ENCODE data around the gene DOCK10. TPM values are rescaled to one million over a fixed set of nuclear protein-coding genes. Genes with fewer than 3 reads are reported as not detected.

DOCK10 gene
- polyA plus RNA-seq, 1 experiment: 53.0 TPM

GRCh38 chr2:225008179-225008856 lies 34.0 kb downstream of the DOCK10 start:
- ChIA-PET CTCF (no interaction called here), POLR2A (interaction anchor here (0.6 kb wide), 1 partner anchor 9 kb away, joined by 3 read pairs; no protein-coding TSS in a partner anchor)
- H3K27ac ChIP-seq (ENCODE audit: low read depth, low read length): no peak overlapping the region

GRCh38 chr2:225006730-225007129 lies 35.5 kb downstream of the DOCK10 start:
- POLR2A ChIA-PET: no interaction called here
- CTCF ChIA-PET: no interaction called here
- TF ChIP-seq CTCF (IDR thresholded peaks at IDR 0.05; ENCODE audit: low read depth, low read length): no peak
- H3K9me3 ChIP-seq (ENCODE audit: control insufficient read depth, insufficient read depth, low read length): no peaks in the 10 kb centered on the region
- no peak overlapping the region for H3K4me3 ChIP-seq (ENCODE audit: low read depth, low read length)
- no peaks in the 10 kb centered on the region for H3K27me3 ChIP-seq (ENCODE audit: control insufficient read depth, insufficient read depth, low read length)
- no peak for DNase-seq (ENCODE audit: low read depth, low spot score)
- H3K27ac ChIP-seq (ENCODE audit: low read depth, low read length): no peak overlapping the region

More at GRCh38 chr2:225008179-225008856, 34.0 kb downstream of the DOCK10 start:
- Histone ChIP-seq H3K4me3 (ENCODE audit: low read depth, low read length) (no peak overlapping the region), H3K9me3 (ENCODE audit: control insufficient read depth, insufficient read depth, low read length) (no peaks in the 10 kb centered on the region), H3K27me3 (ENCODE audit: control insufficient read depth, insufficient read depth, low read length) (no peaks in the 10 kb centered on the region)
- DNase-seq (ENCODE audit: low read depth, low spot score): no peak
- no peak for TF ChIP-seq CTCF (IDR thresholded peaks at IDR 0.05; ENCODE audit: low read depth, low read length)

GRCh38 chr2:225004597-225004996 lies 37.7 kb downstream of the DOCK10 start:
- H3K27ac ChIP-seq (ENCODE audit: low read depth, low read length): no peak overlapping the region
- no peaks in the 10 kb centered on the region for H3K27me3 ChIP-seq (ENCODE audit: control insufficient read depth, insufficient read depth, low read length)
- ChIA-PET POLR2A (no interaction called here), CTCF (interaction anchor here (0.5 to 6.2 kb wide), 4 partner anchors 18 to 655 kb away, joined by 3 to 84 read pairs (median 7); no protein-coding TSS in a partner anchor)
- no peak for DNase-seq (ENCODE audit: low read depth, low spot score)
- H3K9me3 ChIP-seq (ENCODE audit: control insufficient read depth, insufficient read depth, low read length): no peaks in the 10 kb centered on the region
- no peak for TF ChIP-seq CTCF (IDR thresholded peaks at IDR 0.05; ENCODE audit: low read depth, low read length)
- no peak overlapping the region for H3K4me3 ChIP-seq (ENCODE audit: low read depth, low read length)

- no peak for TF ChIP-seq CTCF (IDR thresholded peaks at IDR 0.05; ENCODE audit: low read depth, low read length)
- H3K27ac ChIP-seq (ENCODE audit: low read depth, low read length): no peak overlapping the region
- POLR2A ChIA-PET: no interaction called here
- H3K9me3 ChIP-seq (ENCODE audit: control insufficient read depth, insufficient read depth, low read length): no peaks in the 10 kb centered on the region
- DNase-seq (ENCODE audit: low read depth, low spot score): no peak
- no peaks in the 10 kb centered on the region for H3K27me3 ChIP-seq (ENCODE audit: control insufficient read depth, insufficient read depth, low read length)
- CTCF ChIA-PET: interaction anchor here (0.8 to 6.2 kb wide), 25 partner anchors 10 to 658 kb away, joined by 3 to 84 read pairs (median 7); no protein-coding TSS in a partner anchor
- H3K4me3 ChIP-seq (ENCODE audit: low read depth, low read length): no peak overlapping the region
Observed at GRCh38 chr2:225002656-225003045, 39.6 kb downstream of the DOCK10 start.

GRCh38 chr2:225002039-225002655 lies 40.1 kb downstream of the DOCK10 start:
- H3K4me3 ChIP-seq (ENCODE audit: low read depth, low read length): no peak overlapping the region
- TF ChIP-seq CTCF (IDR thresholded peaks at IDR 0.05; ENCODE audit: low read depth, low read length): peak; percentile 81
- H3K27me3 ChIP-seq (ENCODE audit: control insufficient read depth, insufficient read depth, low read length): no peaks in the 10 kb centered on the region
- peak overlapping the region; percentile 22 for H3K27ac ChIP-seq (ENCODE audit: low read depth, low read length)
- DNase-seq (ENCODE audit: low read depth, low spot score): no peak
- POLR2A ChIA-PET: no interaction called here
- H3K9me3 ChIP-seq (ENCODE audit: control insufficient read depth, insufficient read depth, low read length): no peaks in the 10 kb centered on the region
- CTCF ChIA-PET: interaction anchor here (0.6 to 6.2 kb wide), 54 partner anchors 7 to 659 kb away, joined by 3 to 84 read pairs (median 4); partner anchors contain the start of gene DOCK10
